GM19035 (cell line): ENCODE data around the gene B4GALT3.
A peak's percentile ranks its signal among the peaks of the same experiment; 100 is the strongest.

ENCODE experiments used
- ATAC-seq: cut with Tn5 transposase; IDR thresholded peaks from one replicate; pipeline ENCODE4 v1.9.1; 2021; ENCODE audit not compliant: unreplicated experiment

Gene B4GALT3

GRCh38 chr1:161206411-161207140 lies 29.3 kb upstream of the B4GALT3 start:
- no peak for ATAC-seq

- ATAC-seq, result peak; percentile 97
Observed at GRCh38 chr1:161201836-161202712, 24.8 kb upstream of the B4GALT3 start, which contains the start of gene NDUFS2. Gene NDUFS2, plus strand, starts transcription at chr1:161202367. Its CDS starts 19 bp downstream, at chr1:161202386.

- ATAC-seq, result no peak
Observed at GRCh38 chr1:161200992-161201835, 23.9 kb upstream of the B4GALT3 start.

GRCh38 chr1:161200421-161200991 lies 23.2 kb upstream of the B4GALT3 start:
- no peak for ATAC-seq

- ATAC-seq, result no peak
Observed at GRCh38 chr1:161199506-161200139, 22.3 kb upstream of the B4GALT3 start.

GRCh38 chr1:161198897-161199431 lies 21.7 kb upstream of the B4GALT3 start, which contains the start of gene ADAMTS4:
Gene ADAMTS4, minus strand, starts transcription at chr1:161199054. Its CDS starts 427 bp downstream, at chr1:161198627.
- ATAC-seq, result no peak

GRCh38 chr1:161198194-161198896 lies 21.0 kb upstream of the B4GALT3 start:
- no peak for ATAC-seq

- ATAC-seq, result no peak
Observed at GRCh38 chr1:161197560-161198193, 20.4 kb upstream of the B4GALT3 start.

GRCh38 chr1:161196521-161197451 lies 19.5 kb upstream of the B4GALT3 start:
- no peak for ATAC-seq

- ATAC-seq, result no peak
Observed at GRCh38 chr1:161196111-161196510, 18.8 kb upstream of the B4GALT3 start.

- no peak for ATAC-seq
Observed at GRCh38 chr1:161195171-161195570, 17.9 kb upstream of the B4GALT3 start.

GRCh38 chr1:161193561-161194235 lies 16.4 kb upstream of the B4GALT3 start:
- ATAC-seq, result no peak

- no peak for ATAC-seq
Observed at GRCh38 chr1:161192476-161193465, 15.5 kb upstream of the B4GALT3 start.

GRCh38 chr1:161191971-161192370 lies 14.7 kb upstream of the B4GALT3 start:
- ATAC-seq, result no peak

GRCh38 chr1:161190962-161191521 lies 13.7 kb upstream of the B4GALT3 start:
- ATAC-seq, result no peak

GRCh38 chr1:161189036-161189435 lies 11.7 kb upstream of the B4GALT3 start:
- no peak for ATAC-seq
